Stomach smooth muscle (tissue), 2 donors: ENCODE measurements around the gene DYNLL2.
"Not testable (repeated sequence)": the region's sequence is repeated elsewhere in the genome, so short reads cannot be mapped to it uniquely, and the experiment has no call there.

Experiments used
- H3K27ac ChIP-seq: one replicate; pipeline ENCODE4 v1.7.0; 2013; ENCODE audit warnings: mild to moderate bottlenecking, low read length, inconsistent platforms
- H3K27me3 ChIP-seq, 2 donors: one replicate each; pipeline ENCODE4 v1.7.0; 2013; ENCODE audit warnings: low read length in 2 of 2; ENCODE audit not compliant: insufficient read depth in 2 of 2, control insufficient read depth in 1 of 2
- H3K36me3 ChIP-seq, 2 donors: one replicate each; pipeline ENCODE4 v1.7.0; 2013; ENCODE audit warnings: low read length in 2 of 2; ENCODE audit not compliant: control insufficient read depth in 2 of 2, insufficient read depth in 2 of 2
- H3K4me1 ChIP-seq: one replicate; pipeline ENCODE4 v1.7.0; 2013; ENCODE audit warnings: low read length; ENCODE audit not compliant: control insufficient read depth, insufficient read depth
- H3K4me3 ChIP-seq, 2 donors: one replicate each; pipeline ENCODE4 v1.7.0; 2013; ENCODE audit warnings: low read length in 2 of 2
- H3K9ac ChIP-seq, 2 donors: one replicate each; pipeline ENCODE4 v1.7.0; 2013; ENCODE audit warnings: low read length in 2 of 2, mild to moderate bottlenecking in 1 of 2
- H3K9me3 ChIP-seq, 2 donors: one replicate each; pipeline ENCODE4 v1.7.0; 2013; ENCODE audit warnings: low read length in 2 of 2; ENCODE audit not compliant: control insufficient read depth in 2 of 2
- donor health status: healthy.
- donor health status: Pancreatic carcinoma.

The DYNLL2 gene

DNA sequence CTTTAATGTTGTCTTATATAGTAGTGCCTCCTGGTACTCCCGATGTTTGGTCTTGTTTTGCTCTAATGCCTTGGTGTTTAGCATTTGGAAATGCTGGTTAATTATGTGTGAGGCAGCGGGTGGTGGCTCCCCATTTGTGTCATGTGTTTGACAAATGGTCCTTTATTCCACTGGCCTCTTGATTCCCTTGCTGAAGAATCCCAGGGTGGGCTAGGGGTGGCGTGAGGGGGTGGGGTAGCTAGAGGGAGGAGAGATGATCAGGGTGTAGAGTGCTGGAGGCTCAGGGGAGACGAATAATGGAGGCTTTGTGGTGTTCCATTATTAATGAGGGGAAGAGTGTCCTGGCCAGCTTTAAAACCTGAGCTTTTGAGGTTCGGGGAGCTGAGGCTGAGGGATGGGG, 5.4 kb downstream of the DYNLL2 start:
- H3K27me3 ChIP-seq = no peaks in the 10 kb centered on the region
- H3K27ac ChIP-seq = no peak overlapping the region
- no peaks in the 10 kb centered on the region for H3K9me3 ChIP-seq
- H3K4me1 ChIP-seq = peaks cover 35% of the 10 kb centered on the region
- H3K9ac ChIP-seq = peak overlapping the region in 1 of 2 donors; percentile 18
- peaks cover 47 to 65% of the 10 kb centered on the region in 2 donors for H3K36me3 ChIP-seq
- H3K4me3 ChIP-seq = no peak overlapping the region

DNA sequence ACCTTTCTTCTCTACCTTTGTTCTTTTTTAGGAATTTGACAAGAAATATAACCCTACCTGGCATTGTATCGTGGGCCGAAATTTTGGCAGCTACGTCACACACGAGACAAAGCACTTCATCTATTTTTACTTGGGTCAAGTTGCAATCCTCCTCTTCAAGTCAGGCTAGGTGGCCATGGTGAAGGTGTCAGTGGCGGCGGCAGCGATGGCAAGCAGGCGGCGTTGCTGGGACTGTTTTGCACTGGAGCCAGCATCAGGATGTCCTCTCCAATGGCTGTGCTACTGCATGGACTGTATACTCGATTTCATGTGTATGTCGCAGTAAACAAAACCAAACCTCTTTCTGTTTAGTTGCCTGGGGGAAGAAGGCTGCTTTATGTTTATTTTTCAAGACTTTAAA, 5.9 kb downstream of the DYNLL2 start:
- peaks cover 51 to 69% of the 10 kb centered on the region in 2 donors for H3K36me3 ChIP-seq

DNA sequence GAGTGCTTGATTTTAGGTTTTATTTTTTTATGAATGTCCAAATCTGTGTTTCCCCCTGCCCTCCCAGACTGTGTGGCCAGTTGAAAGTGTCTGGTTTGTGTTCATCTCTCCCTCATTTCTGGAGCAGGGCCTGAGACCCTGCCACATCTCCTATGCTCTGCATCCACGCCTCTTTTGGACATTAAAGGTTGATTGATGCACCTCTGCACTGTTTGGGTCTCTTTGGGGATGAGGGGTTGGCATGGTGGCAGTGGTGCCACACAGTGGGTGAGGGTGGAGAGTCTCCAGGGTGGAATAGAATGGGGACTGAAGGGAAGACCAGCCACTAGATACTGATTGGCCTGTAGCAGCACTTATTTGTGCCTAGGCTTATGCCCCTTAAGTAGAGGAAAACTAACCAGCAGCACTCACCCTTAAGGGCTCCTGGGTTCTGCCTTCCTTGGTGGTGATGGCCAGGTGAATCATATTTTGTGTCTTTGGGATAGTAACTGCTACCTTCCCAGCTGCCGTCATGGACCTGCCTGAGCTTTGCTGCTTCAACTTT, 7.9 kb downstream of the DYNLL2 start:
- no peak overlapping the region for H3K4me3 ChIP-seq

More for the DNA sequence above, 5.9 kb downstream of the DYNLL2 start:
- Histone ChIP-seq H3K27me3 (no peaks in the 10 kb centered on the region), H3K4me1 (peaks cover 35% of the 10 kb centered on the region), H3K27ac (no peak overlapping the region), H3K9me3 (no peaks in the 10 kb centered on the region), H3K4me3 (no peak overlapping the region), H3K9ac (no peak overlapping the region)

DNA sequence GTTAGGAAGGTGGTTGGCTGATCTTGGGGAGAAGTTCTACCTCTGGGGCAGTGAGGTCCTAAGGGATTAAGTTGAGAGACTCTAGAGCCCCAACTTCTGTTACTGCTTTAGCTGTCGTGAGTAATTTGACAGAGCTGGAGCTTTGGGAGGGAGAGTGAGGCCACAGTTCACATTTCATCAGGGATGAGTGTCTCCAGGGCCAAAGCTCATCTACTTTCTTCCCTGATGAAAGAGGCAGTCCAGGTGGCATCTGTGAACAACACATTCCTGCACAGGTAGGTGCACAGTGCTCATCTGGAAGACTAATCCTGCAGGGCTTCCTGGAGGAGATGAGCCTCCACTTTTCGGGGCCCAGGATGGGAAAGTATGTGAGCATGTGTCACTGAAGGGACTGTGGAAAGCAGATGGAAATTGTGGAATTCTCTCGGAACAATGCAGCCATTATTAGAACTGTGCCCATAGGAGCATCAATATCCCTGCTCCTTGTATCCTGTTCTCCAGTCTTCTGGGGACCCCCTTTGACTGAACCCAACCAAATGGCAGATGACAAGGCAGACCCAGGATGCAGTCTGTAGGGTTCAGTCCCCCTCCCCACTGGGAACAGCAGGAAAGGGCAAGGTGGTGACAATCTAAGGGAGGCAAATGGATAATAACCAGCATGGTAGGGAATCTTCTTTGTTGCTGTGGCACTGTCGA, 9.0 kb downstream of the DYNLL2 start:
- Histone ChIP-seq H3K9me3 (no peaks in the 10 kb centered on the region), H3K9ac (no peak overlapping the region), H3K4me3 (no peak overlapping the region), H3K27ac (no peak overlapping the region), H3K27me3 (no peaks in the 10 kb centered on the region), H3K36me3 (peaks cover 46 to 62% of the 10 kb centered on the region in 2 donors), H3K4me1 (peaks cover 6% of the 10 kb centered on the region)

More for the DNA sequence above, 7.9 kb downstream of the DYNLL2 start:
- no peaks in the 10 kb centered on the region for H3K9me3 ChIP-seq
- H3K4me1 ChIP-seq = peaks cover 16% of the 10 kb centered on the region
- no peaks in the 10 kb centered on the region for H3K27me3 ChIP-seq
- H3K36me3 ChIP-seq = peaks cover 51 to 67% of the 10 kb centered on the region in 2 donors
- no peak overlapping the region for H3K27ac ChIP-seq
- H3K9ac ChIP-seq = peak overlapping the region in 1 of 2 donors; percentile 21

DNA sequence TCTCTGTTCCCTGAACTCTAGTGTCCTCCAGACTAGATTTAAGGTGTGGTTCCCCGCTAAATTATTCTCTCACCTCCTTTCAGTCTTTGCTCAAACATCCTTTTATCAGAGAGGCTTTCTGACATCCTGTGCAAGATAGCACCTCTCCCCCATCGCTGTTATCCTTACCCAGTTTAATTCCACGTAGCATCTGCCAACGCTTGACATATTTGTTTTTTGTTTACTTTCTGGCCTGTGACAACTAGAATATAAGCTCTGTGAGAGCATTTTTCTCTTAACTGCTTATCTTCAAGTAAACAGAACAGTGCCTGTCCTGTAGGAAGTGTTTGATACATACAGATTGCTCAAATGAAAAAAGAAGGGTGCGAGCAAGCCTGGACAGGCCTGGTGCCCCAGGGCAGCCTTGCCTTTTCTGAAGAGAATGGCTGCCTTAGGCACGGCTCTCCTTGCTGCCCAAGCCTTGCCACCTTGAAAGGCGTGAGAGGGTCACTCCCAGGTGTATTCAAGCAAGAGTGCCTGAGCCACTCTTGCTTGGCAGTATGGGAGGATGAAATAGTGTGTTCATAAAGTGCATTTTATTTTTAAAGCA, 9.7 kb downstream of the DYNLL2 start:
- no peak overlapping the region for H3K27ac ChIP-seq
- no peaks in the 10 kb centered on the region for H3K9me3 ChIP-seq
- no peaks in the 10 kb centered on the region for H3K27me3 ChIP-seq
- no peak overlapping the region for H3K4me3 ChIP-seq
- H3K36me3 ChIP-seq = peaks cover 41 to 57% of the 10 kb centered on the region in 2 donors
- H3K4me1 ChIP-seq = peaks cover 6% of the 10 kb centered on the region
- no peak overlapping the region for H3K9ac ChIP-seq

DNA sequence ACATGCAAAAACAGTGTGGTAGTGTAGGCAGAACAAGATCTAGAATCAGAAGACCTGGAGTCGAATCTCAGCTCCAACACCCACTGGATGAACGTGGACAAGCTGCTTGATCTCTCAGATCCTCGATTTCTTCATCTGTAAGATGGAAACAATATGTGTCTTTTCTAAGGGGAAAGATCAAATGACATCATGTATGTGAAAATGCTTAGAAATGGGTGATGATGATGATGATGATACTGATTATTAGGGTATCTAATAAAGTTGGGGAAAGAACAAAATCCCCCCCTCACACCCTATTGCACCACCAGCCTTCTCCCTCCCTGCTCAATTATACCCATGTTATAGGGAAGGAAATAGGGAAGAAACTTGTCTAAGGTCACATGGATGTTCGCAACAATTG, 10.9 kb downstream of the DYNLL2 start:
- no peak overlapping the region for H3K9ac ChIP-seq
- no peaks in the 10 kb centered on the region for H3K9me3 ChIP-seq
- peaks cover 33 to 45% of the 10 kb centered on the region in 2 donors for H3K36me3 ChIP-seq
- no peak overlapping the region for H3K4me3 ChIP-seq
- H3K4me1 ChIP-seq = no peaks in the 10 kb centered on the region
- no peaks in the 10 kb centered on the region for H3K27me3 ChIP-seq
- no peak overlapping the region for H3K27ac ChIP-seq

DNA sequence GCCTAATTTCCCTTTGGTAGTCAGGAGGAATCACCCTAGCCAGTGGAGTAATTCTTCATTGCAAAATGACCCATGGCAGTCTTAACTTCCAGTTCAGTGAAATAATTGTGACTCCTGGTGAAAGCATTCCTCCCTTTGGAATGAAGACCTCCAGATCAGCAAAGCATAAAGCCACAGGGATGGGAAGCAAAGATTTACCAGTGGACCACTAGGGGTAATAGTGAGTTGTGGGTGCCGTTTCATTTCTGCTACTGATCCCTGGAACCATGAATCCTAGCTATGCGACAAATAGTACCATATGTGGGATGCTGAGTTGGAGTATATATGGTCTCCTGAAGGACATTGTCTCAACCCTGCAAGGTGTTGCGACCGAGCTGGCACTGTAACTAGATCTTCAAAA, 13.7 kb downstream of the DYNLL2 start:
- no peak overlapping the region for H3K4me3 ChIP-seq
- H3K36me3 ChIP-seq = peaks cover 13 to 21% of the 10 kb centered on the region in 2 donors
- no peaks in the 10 kb centered on the region for H3K9me3 ChIP-seq
- no peaks in the 10 kb centered on the region for H3K27me3 ChIP-seq
- no peaks in the 10 kb centered on the region for H3K4me1 ChIP-seq
- no peak overlapping the region for H3K27ac ChIP-seq
- no peak overlapping the region for H3K9ac ChIP-seq

DNA sequence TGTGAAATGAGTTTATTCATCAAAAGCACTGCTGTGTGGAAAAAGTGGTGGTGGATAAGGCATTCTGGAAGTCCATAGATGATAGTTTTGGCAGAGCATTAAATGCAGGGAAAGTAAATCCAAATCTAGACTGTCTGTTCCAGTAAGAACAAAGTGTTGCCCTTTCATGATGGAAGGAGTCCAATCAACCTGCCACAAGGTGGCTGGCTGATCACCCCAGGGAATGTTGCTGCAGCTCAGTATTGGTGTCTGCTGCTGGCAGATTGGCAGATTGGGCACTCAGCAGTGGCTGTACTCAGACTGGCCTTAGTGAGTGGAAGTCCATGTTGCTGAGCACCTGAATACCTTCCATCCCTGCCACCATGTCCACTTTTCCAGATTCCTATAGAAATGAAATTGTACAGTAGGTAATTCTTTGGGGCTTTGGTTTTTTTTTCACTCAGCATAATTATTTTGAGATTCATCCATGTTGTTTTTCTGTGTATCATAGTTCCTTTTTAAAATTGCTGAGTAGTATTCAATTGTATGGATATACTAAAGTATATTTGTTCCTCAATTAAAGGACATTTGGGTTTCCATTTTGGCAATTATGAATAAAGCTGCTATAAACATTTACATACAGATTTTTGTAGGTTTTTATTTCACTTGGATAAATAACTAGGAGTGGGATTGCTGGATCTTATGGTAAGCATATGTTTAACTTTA, 14.3 kb downstream of the DYNLL2 start:
- H3K9ac ChIP-seq = no peak overlapping the region
- H3K4me3 ChIP-seq = no peak overlapping the region
- H3K4me1 ChIP-seq = no peaks in the 10 kb centered on the region
- H3K9me3 ChIP-seq = no peaks in the 10 kb centered on the region
- H3K27me3 ChIP-seq = no peaks in the 10 kb centered on the region
- H3K36me3 ChIP-seq = peaks cover 6 to 14% of the 10 kb centered on the region in 2 donors
- no peak overlapping the region for H3K27ac ChIP-seq

DNA sequence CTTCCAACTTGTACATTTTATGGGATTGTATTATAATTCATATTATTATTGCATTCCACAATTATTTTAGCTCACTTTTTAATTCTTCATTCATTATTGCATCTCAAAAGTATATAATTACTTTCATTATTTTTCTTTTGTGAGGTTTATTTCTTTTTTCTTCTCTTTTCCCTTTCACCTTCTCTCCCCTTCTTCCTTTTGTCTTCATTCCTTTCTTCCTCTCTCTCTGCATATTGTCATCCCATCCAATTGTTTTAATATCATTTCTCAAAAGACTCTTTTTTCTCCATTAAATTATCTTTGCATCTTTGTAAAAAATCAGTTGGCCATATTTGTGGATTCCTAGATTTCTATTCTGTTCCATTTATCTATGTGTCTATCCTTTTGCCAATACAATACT, 17.3 kb downstream of the DYNLL2 start:
- no peak overlapping the region for H3K27ac ChIP-seq
- no peaks in the 10 kb centered on the region for H3K4me1 ChIP-seq
- no peak overlapping the region for H3K9ac ChIP-seq
- no peaks in the 10 kb centered on the region for H3K9me3 ChIP-seq
- H3K27me3 ChIP-seq = no peaks in the 10 kb centered on the region
- H3K36me3 ChIP-seq = no peaks in the 10 kb centered on the region
- no peak overlapping the region for H3K4me3 ChIP-seq

DNA sequence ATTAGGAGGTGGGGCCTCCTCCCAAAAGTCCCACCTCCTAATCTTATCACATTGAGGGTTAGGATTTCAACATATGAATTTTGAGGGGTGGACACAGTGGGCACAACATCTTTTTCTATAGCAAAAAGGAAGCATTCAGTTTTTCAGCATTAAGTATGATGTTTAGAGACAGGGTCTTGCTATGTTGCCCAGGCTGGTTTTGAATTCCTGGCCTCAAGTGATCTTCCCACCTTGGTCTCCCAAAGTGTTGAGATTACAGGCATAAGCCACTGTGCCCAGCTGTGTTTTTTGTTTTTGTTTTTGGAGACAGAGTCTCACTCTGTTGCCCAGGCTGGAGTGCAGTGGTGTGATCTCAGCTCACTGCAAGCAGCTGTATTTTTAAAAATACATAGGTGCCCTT, 18.7 kb downstream of the DYNLL2 start:
- not testable (repeated sequence) for H3K9ac ChIP-seq, H3K27ac ChIP-seq, H3K36me3 ChIP-seq, H3K27me3 ChIP-seq, H3K4me1 ChIP-seq, H3K9me3 ChIP-seq, H3K4me3 ChIP-seq
